Neural progenitor cell (in vitro differentiated cells): ENCODE measurements around the gene PRKCE. TPM values are rescaled to one million over a fixed set of nuclear protein-coding genes. Genes with fewer than 3 reads are reported as not detected.

Experiments
- DNase-seq: peaks from one replicate; pipeline ENCODE4 v3.0.0-alpha.2; 2016; ENCODE audit warnings: low spot score
- H2AFZ ChIP-seq: fragments of 200-600 bp; sonication (generic); replicated peaks from 2 replicates; pipeline ENCODE4 v1.6.1; 2016; ENCODE audit warnings: antibody characterized with exemption
- H3F3A ChIP-seq: fragments of 200-600 bp; sonication (generic); 2 replicates; pipeline ENCODE4 v1.6.1; 2016; ENCODE audit warnings: antibody characterized with exemption, low read depth
- H3K27ac ChIP-seq: fragments of 200-600 bp; sonication (generic); 2 replicates; pipeline ENCODE4 v1.5.1; 2016; ENCODE audit warnings: mild to moderate bottlenecking
- H3K27me3 ChIP-seq: fragments of 200-600 bp; sonication (generic); 2 replicates; pipeline ENCODE4 v1.6.1; 2016; ENCODE audit warnings: mild to moderate bottlenecking, moderate library complexity
- H3K36me3 ChIP-seq: fragments of 200-600 bp; sonication (generic); 2 replicates; pipeline ENCODE4 v1.5.1; 2016
- H3K4me1 ChIP-seq: fragments of 200-600 bp; sonication (generic); 2 replicates; pipeline ENCODE4 v1.6.1; 2016; ENCODE audit warnings: mixed run types
- H3K4me2 ChIP-seq: fragments of 200-600 bp; sonication (generic); 2 replicates; pipeline ENCODE4 v1.6.1; 2016
- H3K4me3 ChIP-seq: fragments of 200-600 bp; sonication (generic); 2 replicates; pipeline ENCODE4 v1.5.1; 2016
- H3K79me2 ChIP-seq: fragments of 200-600 bp; sonication (generic); 2 replicates; pipeline ENCODE4 v1.6.1; 2016; ENCODE audit warnings: low read depth
- H3K9ac ChIP-seq: fragments of 200-600 bp; sonication (generic); 2 replicates; pipeline ENCODE4 v1.6.1; 2016
- H3K9me3 ChIP-seq: fragments of 200-600 bp; sonication (generic); 2 replicates; pipeline ENCODE4 v1.5.1; 2016; ENCODE audit warnings: low read depth
- H4K20me1 ChIP-seq: fragments of 200-600 bp; sonication (generic); 2 replicates; pipeline ENCODE4 v1.6.1; 2016; ENCODE audit warnings: low read depth
- H3K27ac Mint-ChIP-seq: 3 replicates; pipeline ENCODE4 v1.8.0; 2021; ENCODE audit warnings: mixed read lengths
- H3K27me3 Mint-ChIP-seq: 2 replicates; pipeline ENCODE4 v1.8.0; 2022; ENCODE audit warnings: low read depth, mild to moderate bottlenecking, inconsistent platforms, moderate library complexity, mixed read lengths; ENCODE audit not compliant: insufficient read depth
- H3K36me3 Mint-ChIP-seq: 3 replicates; pipeline ENCODE4 v1.8.0; 2021; ENCODE audit warnings: mixed read lengths
- H3K4me1 Mint-ChIP-seq: 3 replicates; pipeline ENCODE4 v1.8.0; 2021; ENCODE audit warnings: mixed read lengths
- H3K4me3 Mint-ChIP-seq: 3 replicates; pipeline ENCODE4 v1.8.0; 2021; ENCODE audit warnings: mild to moderate bottlenecking, moderate library complexity, mixed read lengths
- H3K9me3 Mint-ChIP-seq: 3 replicates; pipeline ENCODE4 v1.8.0; 2020; ENCODE audit warnings: mixed read lengths
- EZH2 ChIP-seq: fragments of 200-600 bp; sonication (generic); IDR thresholded peaks from 2 replicates; pipeline ENCODE4 v1.6.1; 2017; ENCODE audit warnings: antibody characterized with exemption, mild to moderate bottlenecking, moderate library complexity
- EZH2phosphoT487 ChIP-seq: fragments of 200-600 bp; sonication (generic); IDR thresholded peaks from 2 replicates; pipeline ENCODE4 v1.6.1; 2017; ENCODE audit warnings: antibody characterized with exemption
- total RNA-seq: library from RNA; depleted of rRNA; stranded (reverse); fragments of >200 nt; gene quantifications from 2 replicates; pipeline ENCODE4 v1.2.3, GENCODE V29; 2015; ENCODE audit warnings: low replicate concordance
- TF ChIP-seq, protein P1 (sequence below): fragments of 200-600 bp; sonication (generic); IDR thresholded peaks from 2 replicates; pipeline ENCODE4 v1.5.1; 2017; ENCODE audit warnings: antibody characterized with exemption, mild to moderate bottlenecking

The PRKCE gene
- total RNA-seq, 1 donor from 2014 or later: 4.1 TPM

DNA sequence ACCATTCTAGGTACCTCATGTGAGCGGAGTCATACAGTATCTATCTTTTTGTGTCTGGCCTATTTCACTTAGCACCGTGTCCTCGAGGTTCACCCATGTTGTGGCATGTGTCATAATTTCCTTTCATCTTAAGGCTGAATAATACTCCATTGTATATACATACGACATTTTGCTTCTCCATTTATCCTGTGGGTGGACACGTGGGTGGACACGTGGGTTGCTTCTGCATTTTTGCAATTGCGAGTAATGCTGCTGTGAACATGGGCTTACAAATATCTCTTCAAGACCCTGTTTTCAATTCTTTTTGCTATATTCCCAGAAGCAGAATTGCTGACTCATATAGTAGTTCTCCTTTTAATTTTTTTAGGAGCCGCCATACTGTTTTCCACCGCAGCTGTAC is 402.1 kb downstream of the PRKCE start:
- no peak overlapping the region for H3K27ac ChIP-seq
- no peak overlapping the region for H3K4me2 ChIP-seq
- no peak overlapping the region for H2AFZ ChIP-seq
- H4K20me1 ChIP-seq: no peaks in the 10 kb centered on the region
- no peaks in the 10 kb centered on the region for H3F3A ChIP-seq
- Mint-ChIP-seq H3K4me3 (no peak overlapping the region), H3K27ac (no peak overlapping the region), H3K27me3 (peaks cover 6% of the 10 kb centered on the region), H3K9me3 (peaks cover 2% of the 10 kb centered on the region), H3K4me1 (no peaks in the 10 kb centered on the region), H3K36me3 (peaks cover 6% of the 10 kb centered on the region)
- H3K79me2 ChIP-seq: no peaks in the 10 kb centered on the region
- TF ChIP-seq EZH2 (no peak), EZH2phosphoT487 (no peak)
- TF ChIP-seq, protein P1, sequence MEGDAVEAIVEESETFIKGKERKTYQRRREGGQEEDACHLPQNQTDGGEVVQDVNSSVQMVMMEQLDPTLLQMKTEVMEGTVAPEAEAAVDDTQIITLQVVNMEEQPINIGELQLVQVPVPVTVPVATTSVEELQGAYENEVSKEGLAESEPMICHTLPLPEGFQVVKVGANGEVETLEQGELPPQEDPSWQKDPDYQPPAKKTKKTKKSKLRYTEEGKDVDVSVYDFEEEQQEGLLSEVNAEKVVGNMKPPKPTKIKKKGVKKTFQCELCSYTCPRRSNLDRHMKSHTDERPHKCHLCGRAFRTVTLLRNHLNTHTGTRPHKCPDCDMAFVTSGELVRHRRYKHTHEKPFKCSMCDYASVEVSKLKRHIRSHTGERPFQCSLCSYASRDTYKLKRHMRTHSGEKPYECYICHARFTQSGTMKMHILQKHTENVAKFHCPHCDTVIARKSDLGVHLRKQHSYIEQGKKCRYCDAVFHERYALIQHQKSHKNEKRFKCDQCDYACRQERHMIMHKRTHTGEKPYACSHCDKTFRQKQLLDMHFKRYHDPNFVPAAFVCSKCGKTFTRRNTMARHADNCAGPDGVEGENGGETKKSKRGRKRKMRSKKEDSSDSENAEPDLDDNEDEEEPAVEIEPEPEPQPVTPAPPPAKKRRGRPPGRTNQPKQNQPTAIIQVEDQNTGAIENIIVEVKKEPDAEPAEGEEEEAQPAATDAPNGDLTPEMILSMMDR: no peak
- no peak overlapping the region for H3K9ac ChIP-seq
- no peak overlapping the region for H3K4me3 ChIP-seq
- H3K9me3 ChIP-seq: no peaks in the 10 kb centered on the region
- no peaks in the 10 kb centered on the region for H3K4me1 ChIP-seq
- no peaks in the 10 kb centered on the region for H3K36me3 ChIP-seq
- no peaks in the 10 kb centered on the region for H3K27me3 ChIP-seq
- DNase-seq: no peak

DNA sequence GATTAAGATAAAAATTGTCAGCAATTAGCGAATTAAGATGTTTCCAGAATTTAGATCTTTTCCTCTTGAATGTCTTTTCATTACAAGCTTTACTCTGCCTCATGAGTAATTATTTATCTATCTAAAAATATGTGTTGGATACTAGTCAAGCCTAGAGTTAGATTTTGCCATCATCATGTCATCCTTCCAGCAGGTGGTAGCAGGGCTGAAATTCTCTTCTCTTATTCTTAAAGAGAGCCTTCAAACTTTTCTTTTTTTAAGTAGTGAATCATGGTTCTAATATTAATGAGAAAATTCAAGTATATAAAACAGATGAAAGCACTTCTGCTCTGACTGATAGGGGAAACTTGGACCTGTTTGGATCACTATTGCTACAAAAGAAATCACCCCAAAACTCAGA is 405.1 kb downstream of the PRKCE start:
- Histone ChIP-seq H3K9ac (no peak overlapping the region), H3K4me3 (no peak overlapping the region), H3K4me1 (no peaks in the 10 kb centered on the region), H3F3A (no peaks in the 10 kb centered on the region), H3K27ac (no peak overlapping the region), H2AFZ (no peak overlapping the region), H3K36me3 (no peaks in the 10 kb centered on the region), H3K4me2 (no peak overlapping the region), H3K79me2 (no peaks in the 10 kb centered on the region), H3K9me3 (no peaks in the 10 kb centered on the region), H3K27me3 (no peaks in the 10 kb centered on the region), H4K20me1 (no peaks in the 10 kb centered on the region)
- no peaks in the 10 kb centered on the region for H3K4me1 Mint-ChIP-seq
- TF ChIP-seq EZH2 (no peak), EZH2phosphoT487 (no peak)
- TF ChIP-seq, protein P1: no peak
- peaks cover 6% of the 10 kb centered on the region for H3K36me3 Mint-ChIP-seq
- peaks cover 2% of the 10 kb centered on the region for H3K9me3 Mint-ChIP-seq
- peaks cover 4% of the 10 kb centered on the region for H3K27me3 Mint-ChIP-seq
- H3K4me3 Mint-ChIP-seq: no peak overlapping the region
- no peak overlapping the region for H3K27ac Mint-ChIP-seq
- no peak for DNase-seq

DNA sequence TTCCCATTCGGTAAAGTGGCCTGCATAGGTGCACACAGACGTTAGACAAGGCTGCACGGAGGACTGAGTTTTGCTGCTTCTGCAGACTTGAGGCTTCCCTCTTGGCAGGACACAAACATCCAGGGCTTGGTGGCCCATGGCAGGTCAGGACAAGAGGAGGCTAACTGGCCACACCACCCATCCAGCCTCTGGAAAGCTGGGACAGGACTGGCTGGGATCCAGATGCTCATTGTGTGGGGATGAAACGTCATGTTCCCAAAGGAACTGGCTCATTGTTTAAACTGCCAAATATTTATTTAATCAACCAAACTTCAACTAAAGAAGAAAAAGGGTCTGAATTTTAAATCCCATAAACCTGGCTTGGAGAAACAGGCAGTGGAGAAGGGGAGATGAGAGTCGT is 406.7 kb downstream of the PRKCE start:
- Histone ChIP-seq H3K27me3 (no peaks in the 10 kb centered on the region), H3K4me2 (no peak overlapping the region), H3K4me1 (no peaks in the 10 kb centered on the region), H3K9me3 (no peaks in the 10 kb centered on the region), H3K9ac (no peak overlapping the region), H3K27ac (no peak overlapping the region), H2AFZ (no peak overlapping the region), H4K20me1 (no peaks in the 10 kb centered on the region), H3F3A (no peaks in the 10 kb centered on the region), H3K79me2 (no peaks in the 10 kb centered on the region), H3K36me3 (no peaks in the 10 kb centered on the region), H3K4me3 (no peak overlapping the region)
- no peak for DNase-seq
- H3K27me3 Mint-ChIP-seq: peaks cover 7% of the 10 kb centered on the region
- no peak overlapping the region for H3K4me3 Mint-ChIP-seq
- H3K36me3 Mint-ChIP-seq: peaks cover 3% of the 10 kb centered on the region
- no peaks in the 10 kb centered on the region for H3K4me1 Mint-ChIP-seq
- H3K9me3 Mint-ChIP-seq: no peaks in the 10 kb centered on the region
- no peak overlapping the region for H3K27ac Mint-ChIP-seq
- TF ChIP-seq, protein P1: no peak
- TF ChIP-seq EZH2phosphoT487 (no peak), EZH2 (no peak)
